ENCODE data around the gene CYP27B1. TPM values are rescaled to one million over a fixed set of nuclear protein-coding genes. Genes with fewer than 3 reads are reported as not detected.

The CYP27B1 gene
- total RNA-seq, 2 donors from 2014 or later: 0.81 to 2.2 TPM

GRCh38 chr12:57744194-57744776 lies 22.6 kb downstream of the CYP27B1 start:
- TF ChIP-seq CTCF (IDR thresholded peaks at IDR 0.05): no peak
- Histone ChIP-seq H3K9me3 (no peaks in the 10 kb centered on the region), H3K4me1 (ENCODE audit: control insufficient read depth in 1 of 2, low read depth in 2 of 2) (peaks cover 3 to 6% of the 10 kb centered on the region in 2 donors), H3K36me3 (peaks cover 21% of the 10 kb centered on the region), H3K27ac (peak overlapping the region; percentile 98), H3K27me3 (replicated peaks; ENCODE audit: insufficient read depth) (no peaks in the 10 kb centered on the region), H3K4me3 (peak overlapping the region; percentile 97)
- DNase-seq (ENCODE audit: low spot score): peak; percentile 70
- peak; percentile 63 for ATAC-seq (ENCODE audit: insufficient number of reproducible peaks, low FRiP score, low read depth)

- Histone ChIP-seq H3K27me3 (replicated peaks; ENCODE audit: insufficient read depth) (no peaks in the 10 kb centered on the region), H3K4me1 (ENCODE audit: control insufficient read depth in 1 of 2, low read depth in 2 of 2) (peaks cover 6 to 7% of the 10 kb centered on the region in 2 donors), H3K27ac (no peak overlapping the region), H3K4me3 (no peak overlapping the region), H3K9me3 (no peaks in the 10 kb centered on the region), H3K36me3 (peaks cover 17% of the 10 kb centered on the region)
- DNase-seq (ENCODE audit: low spot score): no peak
- ATAC-seq (ENCODE audit: insufficient number of reproducible peaks, low FRiP score, low read depth): no peak
- no peak for TF ChIP-seq CTCF (IDR thresholded peaks at IDR 0.05)
These were observed 23.1 kb downstream of the CYP27B1 start for GRCh38 chr12:57743769-57744168.

- Histone ChIP-seq H3K27ac (no peak overlapping the region), H3K4me3 (peak overlapping the region; percentile 55), H3K27me3 (replicated peaks; ENCODE audit: insufficient read depth) (peaks cover 8% of the 10 kb centered on the region), H3K9me3 (no peaks in the 10 kb centered on the region), H3K4me1 (ENCODE audit: control insufficient read depth in 1 of 2, low read depth in 2 of 2) (peaks cover 21 to 23% of the 10 kb centered on the region in 2 donors), H3K36me3 (peaks cover 3% of the 10 kb centered on the region)
- TF ChIP-seq CTCF (IDR thresholded peaks at IDR 0.05): no peak
- DNase-seq (ENCODE audit: low spot score) (no peak), ATAC-seq (ENCODE audit: insufficient number of reproducible peaks, low FRiP score, low read depth) (no peak)
These were observed 24.8 kb downstream of the CYP27B1 start for GRCh38 chr12:57741844-57742738.

- Histone ChIP-seq H3K27me3 (replicated peaks; ENCODE audit: insufficient read depth) (peaks cover 14% of the 10 kb centered on the region), H3K36me3 (no peaks in the 10 kb centered on the region), H3K27ac (no peak overlapping the region), H3K4me1 (ENCODE audit: control insufficient read depth in 1 of 2, low read depth in 2 of 2) (peaks cover 25 to 30% of the 10 kb centered on the region in 2 donors), H3K9me3 (no peaks in the 10 kb centered on the region), H3K4me3 (peak overlapping the region; percentile 55)
- DNase-seq (ENCODE audit: low spot score) (no peak), ATAC-seq (ENCODE audit: insufficient number of reproducible peaks, low FRiP score, low read depth) (no peak)
- no peak for TF ChIP-seq CTCF (IDR thresholded peaks at IDR 0.05)
These were observed 25.5 kb downstream of the CYP27B1 start for GRCh38 chr12:57741413-57741789.

GRCh38 chr12:57740656-57741412 lies 26.0 kb downstream of the CYP27B1 start:
- H3K36me3 ChIP-seq: no peaks in the 10 kb centered on the region
- no peaks in the 10 kb centered on the region for H3K9me3 ChIP-seq
- ATAC-seq (ENCODE audit: insufficient number of reproducible peaks, low FRiP score, low read depth) (no peak), DNase-seq (ENCODE audit: low spot score) (no peak)
- H3K27me3 ChIP-seq (replicated peaks; ENCODE audit: insufficient read depth): peaks cover 19% of the 10 kb centered on the region
- no peak overlapping the region for H3K4me3 ChIP-seq
- TF ChIP-seq CTCF (IDR thresholded peaks at IDR 0.05): no peak
- no peak overlapping the region for H3K27ac ChIP-seq
- H3K4me1 ChIP-seq (ENCODE audit: control insufficient read depth in 1 of 2, low read depth in 2 of 2): peaks cover 31 to 34% of the 10 kb centered on the region in 2 donors

All from thoracic aorta (tissue), 2 donors.